ENCODE data around the gene CDK3. TPM values are rescaled to one million over a fixed set of nuclear protein-coding genes. Genes with fewer than 3 reads are reported as not detected.
A peak's percentile ranks its signal among the peaks of the same experiment; 100 is the strongest.

Gene CDK3
- total RNA-seq, 1 experiment from 2014 or later = 11.9 TPM

- ChIA-PET POLR2A (no interaction called here), CTCF (no interaction called here)
- H3K27me3 ChIP-seq (ENCODE audit: control insufficient read depth, insufficient read depth, low read length) = no peaks in the 10 kb centered on the region
- TF ChIP-seq CTCF (IDR thresholded peaks at IDR 0.05) (no peak), TCF7L2 (IDR thresholded peaks at IDR 0.05; ENCODE audit: low read depth, low read length) (no peak), SIN3A (IDR thresholded peaks at IDR 0.05; ENCODE audit: borderline replicate concordance, insufficient read depth, low read depth, low read length) (no peak), REST (IDR thresholded peaks at IDR 0.05; ENCODE audit: insufficient read depth in 1 of 2, low read depth in 2 of 2, low read length in 1 of 2) (no peak), POLR2AphosphoS5 (IDR thresholded peaks at IDR 0.05; ENCODE audit: low read depth, low read length) (no peak)
- H3K4me1 ChIP-seq (ENCODE audit: control insufficient read depth, insufficient read depth, low read length) = 0 out of 2 replicates have a peak, but pooled peaks cover 3% of the 10 kb centered on the region
- in situ Hi-C loops (cut with HindIII; ENCODE audit: low pct_unique_long_range_greater_than_20kb, low sequenced_read_pairs) (no loop called here), intact Hi-C loops (cut with micrococcal nuclease; ENCODE audit: unreplicated experiment) (no loop called here)
- TSS peak; percentile 71 for BruUV-seq (replicated peaks)
- no peaks in the 10 kb centered on the region for H3K36me3 ChIP-seq (ENCODE audit: control insufficient read depth, insufficient read depth, low read length)
- ATAC-seq (no peak), DNase-seq (ENCODE audit: low read depth, low spot score) (no peak)
- no peak overlapping the region for H3K4me3 ChIP-seq (ENCODE audit: low read depth in 2 of 2, low read length in 2 of 2)
- H3K27ac ChIP-seq (ENCODE audit: low read length) = no peak overlapping the region
- H3K9me3 ChIP-seq (ENCODE audit: control insufficient read depth, insufficient read depth, low read depth, low read length) = no peaks in the 10 kb centered on the region
Observed at GRCh38 chr17:75995385-75995925, 5.2 kb upstream of the CDK3 start.

GRCh38 chr17:75996665-75997590, 3.7 kb upstream of the CDK3 start:
- TF ChIP-seq CTCF (IDR thresholded peaks at IDR 0.05) = no peak
- TF ChIP-seq REST (IDR thresholded peaks at IDR 0.05; ENCODE audit: insufficient read depth in 1 of 2, low read depth in 2 of 2, low read length in 1 of 2) = no peak
- no peak for TF ChIP-seq POLR2AphosphoS5 (IDR thresholded peaks at IDR 0.05; ENCODE audit: low read depth, low read length)
- TF ChIP-seq SIN3A (IDR thresholded peaks at IDR 0.05; ENCODE audit: borderline replicate concordance, insufficient read depth, low read depth, low read length) = no peak
- no peak for TF ChIP-seq TCF7L2 (IDR thresholded peaks at IDR 0.05; ENCODE audit: low read depth, low read length)
- no peaks in the 10 kb centered on the region for H3K36me3 ChIP-seq (ENCODE audit: control insufficient read depth, insufficient read depth, low read length)
- H3K27me3 ChIP-seq (ENCODE audit: control insufficient read depth, insufficient read depth, low read length) = no peaks in the 10 kb centered on the region
- DNase-seq (ENCODE audit: low read depth, low spot score) (no peak), ATAC-seq (peak; percentile 47)
- in situ Hi-C loops (cut with HindIII; ENCODE audit: low pct_unique_long_range_greater_than_20kb, low sequenced_read_pairs) (no loop called here), intact Hi-C loops (cut with micrococcal nuclease; ENCODE audit: unreplicated experiment) (no loop called here)
- CTCF ChIA-PET = interaction anchor here (0.6 to 1.3 kb wide), 5 partner anchors 18 to 549 kb away, joined by 3 to 6 read pairs (median 3); no protein-coding TSS in a partner anchor
- H3K4me1 ChIP-seq (ENCODE audit: control insufficient read depth, insufficient read depth, low read length) = 0 out of 2 replicates have a peak, but pooled peaks cover 3% of the 10 kb centered on the region
- no peaks in the 10 kb centered on the region for H3K9me3 ChIP-seq (ENCODE audit: control insufficient read depth, insufficient read depth, low read depth, low read length)
- no peak overlapping the region for H3K27ac ChIP-seq (ENCODE audit: low read length)
- H3K4me3 ChIP-seq (ENCODE audit: low read depth in 2 of 2, low read length in 2 of 2) = no peak overlapping the region
- no TSS peak for BruUV-seq (replicated peaks)
- POLR2A ChIA-PET = interaction anchor here (0.7 kb wide), 1 partner anchor 17 kb away, joined by 3 read pairs; no protein-coding TSS in a partner anchor
